ENCODE data around the gene PTX4.

- TF ChIP-seq CTCF (IDR thresholded peaks at IDR 0.05) (no peak), POLR2A (IDR thresholded peaks at IDR 0.05) (no peak)
Measured at GRCh38 chr16:1444730-1445517, 43.8 kb downstream of the PTX4 start.

Measured in esophagus squamous epithelium (tissue), 4 donors.